GM19438 (cell line): Measurements from ENCODE around the gene RPS10.
"Not testable (repeated sequence)": the region's sequence is repeated elsewhere in the genome, so short reads cannot be mapped to it uniquely, and the experiment has no call there.

Experiments used
- ATAC-seq: cut with Tn5 transposase; IDR thresholded peaks from one replicate; pipeline ENCODE4 v1.9.1; 2021; ENCODE audit warnings: low read depth; ENCODE audit not compliant: unreplicated experiment

RPS10 gene

GRCh38 chr6:34374508-34374907 is 51.4 kb downstream of the RPS10 start:
- ATAC-seq = no peak

GRCh38 chr6:34374069-34374468 is 51.8 kb downstream of the RPS10 start:
- no peak for ATAC-seq

- no peak for ATAC-seq
These were observed 52.4 kb downstream of the RPS10 start for GRCh38 chr6:34373511-34373910.

- ATAC-seq = not testable (repeated sequence)
These were observed 54.0 kb downstream of the RPS10 start for GRCh38 chr6:34371865-34372264.

- ATAC-seq = no peak
These were observed 55.5 kb downstream of the RPS10 start for GRCh38 chr6:34370361-34370760.

GRCh38 chr6:34369385-34369784 is 56.5 kb downstream of the RPS10 start:
- no peak for ATAC-seq
